ENCODE measurements around the gene ALK.

ALK gene

DNA sequence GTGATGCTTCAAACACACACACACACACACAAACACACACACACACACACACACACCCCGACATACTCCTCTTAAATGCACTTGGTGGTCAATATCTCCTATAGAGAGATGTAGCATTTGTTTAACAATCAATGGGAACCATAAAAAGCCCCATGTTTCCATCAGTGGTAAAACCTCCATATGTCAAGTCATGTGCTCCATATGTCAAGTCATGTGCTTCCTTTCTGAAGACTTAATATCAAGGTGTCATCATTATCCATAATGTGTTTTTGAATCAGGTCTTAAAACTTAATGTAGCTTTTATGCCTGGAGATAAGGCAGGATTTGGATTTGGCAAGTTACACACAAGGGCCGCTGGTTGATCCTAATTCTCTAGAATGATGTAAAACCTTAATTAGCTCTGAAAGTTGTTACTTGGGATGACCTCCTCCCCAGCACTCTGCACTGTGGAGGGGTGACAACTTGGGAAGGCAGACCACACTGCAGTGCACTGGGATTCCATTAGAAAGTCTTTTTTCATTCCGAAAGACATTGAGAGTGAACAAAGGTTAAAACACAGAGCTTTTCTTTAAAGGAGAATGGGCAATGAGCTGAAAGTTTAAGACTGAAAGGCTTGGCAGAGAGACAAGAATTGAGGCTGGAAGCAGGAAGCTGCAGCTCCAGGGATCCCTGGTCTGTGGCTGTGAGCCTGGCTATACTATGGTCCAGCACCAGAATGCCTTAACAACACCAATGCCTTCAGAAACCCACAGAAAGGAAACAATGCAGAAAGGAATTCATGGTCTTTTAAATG, 26.4 kb downstream of the ALK start:
- DNase-seq (ENCODE audit: low read depth) = no peak
- no peak overlapping the region for H3K4me3 ChIP-seq (ENCODE audit: low read depth, low read length)
- no peak for TF ChIP-seq CTCF (IDR thresholded peaks at IDR 0.05; ENCODE audit: insufficient read depth, low read depth, low read length, missing control alignments)

DNA sequence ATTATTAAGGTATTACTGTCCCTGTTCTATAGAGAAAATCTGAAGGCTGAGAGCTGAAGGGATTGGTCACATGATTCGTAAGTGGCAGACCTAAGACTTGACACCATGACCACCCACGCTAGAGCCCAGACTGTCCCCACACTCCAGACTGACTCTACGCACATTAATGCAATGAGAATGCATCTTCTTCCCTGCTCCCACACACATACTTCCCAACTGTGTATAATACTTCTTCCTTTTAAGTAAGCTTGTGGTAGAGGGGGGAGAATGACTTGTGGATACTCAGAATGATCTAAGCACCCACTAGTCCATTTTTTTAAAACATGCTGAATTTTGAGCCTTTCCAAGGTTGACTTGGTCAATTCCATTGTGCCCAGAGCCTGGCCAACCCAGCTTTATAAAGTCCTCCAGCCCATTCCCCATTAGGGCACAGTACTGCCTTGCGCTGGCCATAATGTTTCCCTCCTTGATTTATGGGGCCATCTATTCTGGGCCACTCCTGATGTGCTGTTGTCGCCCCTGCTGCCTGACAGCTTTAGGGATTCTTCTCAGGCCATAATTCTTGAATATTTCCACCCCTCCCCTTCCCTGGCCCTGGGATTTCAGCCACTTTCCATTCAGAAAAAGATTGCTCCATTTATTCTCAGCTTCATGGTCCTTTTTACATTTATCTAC, 28.7 kb downstream of the ALK start:
- no peak overlapping the region for H3K4me3 ChIP-seq (ENCODE audit: low read depth, low read length)
- no peak for TF ChIP-seq CTCF (IDR thresholded peaks at IDR 0.05; ENCODE audit: insufficient read depth, low read depth, low read length, missing control alignments)
- DNase-seq (ENCODE audit: low read depth) = no peak

DNA sequence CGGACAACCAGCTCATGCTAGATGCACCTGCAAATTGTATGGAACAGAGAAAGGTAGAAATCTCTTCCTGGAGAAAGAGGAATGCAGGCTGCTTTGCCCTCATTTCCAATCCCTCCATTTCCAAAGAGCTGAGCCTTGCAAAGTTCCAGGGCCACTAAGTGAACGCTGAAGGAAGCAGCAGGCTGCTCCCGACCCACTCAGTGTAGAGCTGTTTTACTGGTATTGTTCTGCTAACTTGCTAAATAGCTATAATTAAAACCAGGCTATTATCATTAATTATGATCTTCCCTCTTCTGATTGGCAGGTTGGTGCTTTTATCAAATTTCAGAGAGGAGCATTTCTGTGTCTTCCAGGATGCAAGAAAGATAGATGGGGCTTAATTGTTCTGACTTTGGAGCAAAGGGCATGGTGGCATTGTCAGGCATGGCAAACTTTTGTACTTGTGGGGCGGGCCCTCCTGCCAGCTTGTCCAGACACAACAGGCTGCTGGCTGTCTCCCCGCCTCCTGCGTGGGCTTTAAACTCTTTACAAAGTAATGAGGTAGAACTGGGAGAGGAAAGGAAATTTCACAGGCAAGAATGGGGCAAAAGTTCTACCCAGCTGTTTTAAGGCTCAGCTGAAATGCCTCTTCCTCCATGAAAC, 40.2 kb downstream of the ALK start:
- H3K4me3 ChIP-seq (ENCODE audit: low read depth, low read length) = no peak overlapping the region
- TF ChIP-seq CTCF (IDR thresholded peaks at IDR 0.05; ENCODE audit: insufficient read depth, low read depth, low read length, missing control alignments) = no peak
- no peak for DNase-seq (ENCODE audit: low read depth)

DNA sequence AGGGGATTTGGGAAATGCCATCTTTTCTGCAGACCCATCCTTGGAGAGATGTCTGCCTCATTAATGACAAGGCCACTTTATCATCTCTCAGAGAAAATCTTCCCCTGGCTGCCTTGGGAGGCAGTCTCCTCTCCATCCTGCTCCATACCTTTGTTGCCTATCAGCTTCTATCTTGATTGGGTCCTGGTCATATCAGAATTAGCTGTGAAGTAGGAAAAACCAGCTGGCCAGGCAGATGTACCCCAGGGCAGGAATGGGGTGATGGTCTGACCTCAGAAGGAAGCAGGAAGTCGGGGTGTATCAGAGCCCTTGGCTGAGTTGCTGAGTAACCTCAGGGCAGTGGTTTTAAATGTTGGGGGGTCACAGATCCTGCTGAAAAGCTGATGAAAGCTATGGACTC, 41.3 kb downstream of the ALK start:
- no peak overlapping the region for H3K4me3 ChIP-seq (ENCODE audit: low read depth, low read length)
- DNase-seq (ENCODE audit: low read depth) = no peak
- TF ChIP-seq CTCF (IDR thresholded peaks at IDR 0.05; ENCODE audit: insufficient read depth, low read depth, low read length, missing control alignments) = no peak

DNA sequence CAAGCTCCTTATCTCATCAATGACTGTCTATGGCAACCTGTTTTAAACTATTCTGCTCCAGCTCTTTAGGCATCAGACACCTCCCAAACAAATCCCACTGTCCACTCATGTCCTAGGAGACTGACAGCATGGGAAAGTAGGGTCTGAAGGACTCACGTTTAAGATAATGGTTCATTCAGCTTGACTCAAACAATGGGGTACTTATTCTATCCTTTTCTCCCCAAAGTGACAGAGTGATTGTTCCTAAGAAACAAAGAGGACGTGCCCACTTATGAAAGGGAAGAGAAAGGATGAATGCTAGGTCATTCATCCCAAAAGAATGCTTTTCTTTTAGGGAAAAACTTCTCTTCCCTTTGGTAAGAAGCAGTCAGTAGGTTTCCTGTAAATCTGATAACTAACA, 41.9 kb downstream of the ALK start:
- no peak for TF ChIP-seq CTCF (IDR thresholded peaks at IDR 0.05; ENCODE audit: insufficient read depth, low read depth, low read length, missing control alignments)
- H3K4me3 ChIP-seq (ENCODE audit: low read depth, low read length) = no peak overlapping the region
- no peak for DNase-seq (ENCODE audit: low read depth)

DNA sequence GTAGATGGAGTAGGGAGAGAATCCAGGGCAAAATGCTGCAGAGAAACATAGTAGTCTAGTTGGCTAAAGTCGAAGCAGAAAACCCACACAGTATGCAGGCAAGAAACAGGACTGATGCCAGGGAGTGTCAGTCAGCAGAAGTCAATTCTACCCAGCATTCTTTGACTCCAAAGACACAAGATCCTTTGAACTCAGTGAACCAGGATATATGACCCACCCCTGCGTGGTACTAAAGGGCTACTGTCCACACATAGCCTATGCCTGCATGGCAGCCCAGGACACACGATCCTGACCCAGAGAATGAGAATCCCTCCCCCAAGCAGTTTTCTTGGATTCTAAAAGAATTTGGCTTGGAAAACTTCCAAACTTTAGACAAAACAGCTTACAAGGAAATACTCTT, 42.5 kb downstream of the ALK start:
- DNase-seq (ENCODE audit: low read depth) = no peak
- no peak overlapping the region for H3K4me3 ChIP-seq (ENCODE audit: low read depth, low read length)
- TF ChIP-seq CTCF (IDR thresholded peaks at IDR 0.05; ENCODE audit: insufficient read depth, low read depth, low read length, missing control alignments) = no peak

Data from GM12865 (cell line).